SJCRH30 (cell line): Measurements from ENCODE around the gene SRRM5. TPM values are rescaled to one million over a fixed set of nuclear protein-coding genes. Genes with fewer than 3 reads are reported as not detected.
A peak's percentile ranks its signal among the peaks of the same experiment; 100 is the strongest.
"Not testable (repeated sequence)": the region's sequence is repeated elsewhere in the genome, so short reads cannot be mapped to it uniquely, and the experiment has no call there.

Experiments used
- DNase-seq, 2 experiments: peaks; one replicate each; pipeline ENCODE4 v3.0.0-alpha.2; 2015 to 2020
- H3K27ac ChIP-seq: fragments of 250-450 bp; sonication (Bioruptor Pico); 2 replicates; pipeline ENCODE4 v1.5.1; 2020; ENCODE audit warnings: mild to moderate bottlenecking, moderate library complexity
- H3K27me3 ChIP-seq: fragments of 250-450 bp; sonication (Bioruptor Pico); 2 replicates; pipeline ENCODE4 v1.5.1; 2020; ENCODE audit warnings: mild to moderate bottlenecking, moderate library complexity
- H3K36me3 ChIP-seq: fragments of 250-450 bp; sonication (Bioruptor Pico); 2 replicates; pipeline ENCODE4 v1.5.1; 2020; ENCODE audit warnings: mild to moderate bottlenecking, moderate library complexity
- H3K4me1 ChIP-seq: fragments of 250-450 bp; sonication (Bioruptor Pico); 2 replicates; pipeline ENCODE4 v1.5.1; 2020; ENCODE audit warnings: mild to moderate bottlenecking, moderate library complexity
- H3K4me3 ChIP-seq: fragments of 250-450 bp; sonication (Bioruptor Pico); 2 replicates; pipeline ENCODE4 v1.5.1; 2020; ENCODE audit warnings: mild to moderate bottlenecking, moderate library complexity
- H3K9me3 ChIP-seq: fragments of 250-450 bp; sonication (Bioruptor Pico); replicated peaks from 2 replicates; pipeline ENCODE4 v1.5.1; 2020; ENCODE audit warnings: mild to moderate bottlenecking, moderate library complexity
- total RNA-seq: library from RNA; depleted of rRNA; stranded (reverse); fragments of >200 nt; shearing (Covaris generic); gene quantifications from 2 replicates; pipeline ENCODE4 v1.2.3, GENCODE V29; 2014

Gene SRRM5
- total RNA-seq, 1 experiment from 2014 or later, result 0.12 TPM

- H3K27me3 ChIP-seq, result no peaks in the 10 kb centered on the region
- DNase-seq, result no peak
- H3K4me3 ChIP-seq, result no peak overlapping the region; the same call in 1 of the 2 replicates
- no peak overlapping the region for H3K27ac ChIP-seq
- no peaks in the 10 kb centered on the region for H3K36me3 ChIP-seq
- no peaks in the 10 kb centered on the region for H3K4me1 ChIP-seq
- no peaks in the 10 kb centered on the region for H3K9me3 ChIP-seq
Observed at GRCh38 chr19:43581467-43581866, 30.4 kb upstream of the SRRM5 start.

- Histone ChIP-seq H3K36me3 (no peaks in the 10 kb centered on the region), H3K27ac (no peak overlapping the region), H3K4me1 (no peaks in the 10 kb centered on the region), H3K4me3 (no peak overlapping the region), H3K27me3 (no peaks in the 10 kb centered on the region), H3K9me3 (no peaks in the 10 kb centered on the region)
- no peak for DNase-seq
Observed at GRCh38 chr19:43582495-43582894, 29.4 kb upstream of the SRRM5 start.

GRCh38 chr19:43584484-43584883 is 27.4 kb upstream of the SRRM5 start:
- DNase-seq, result no peak
- Histone ChIP-seq H3K27ac (no peak overlapping the region), H3K4me1 (no peaks in the 10 kb centered on the region), H3K9me3 (no peaks in the 10 kb centered on the region), H3K4me3 (no peak overlapping the region), H3K27me3 (no peaks in the 10 kb centered on the region), H3K36me3 (no peaks in the 10 kb centered on the region)

- Histone ChIP-seq H3K36me3 (no peaks in the 10 kb centered on the region), H3K9me3 (no peaks in the 10 kb centered on the region)
Observed at GRCh38 chr19:43586346-43586745, 25.5 kb upstream of the SRRM5 start.

DNA sequence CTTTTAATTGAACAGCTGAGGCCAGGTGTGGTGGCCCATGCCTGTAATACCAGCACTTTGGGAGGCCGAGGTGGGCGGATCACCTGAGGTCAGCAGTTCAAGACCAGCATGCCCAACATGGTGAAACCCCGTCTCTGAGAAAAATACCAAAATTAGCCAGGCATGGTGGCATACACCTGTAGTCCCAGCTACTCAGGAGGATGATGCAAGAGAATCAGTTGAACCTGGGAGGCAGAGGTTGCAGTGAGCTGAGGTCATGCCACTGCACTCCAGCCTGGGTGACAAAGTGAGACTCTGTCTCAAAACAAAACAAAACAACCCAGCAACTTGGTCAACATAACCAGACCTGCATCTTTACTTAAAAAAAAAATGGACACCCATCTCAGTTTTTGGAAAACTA is 24.9 kb upstream of the SRRM5 start:
- H3K27me3 ChIP-seq, H3K4me3 ChIP-seq, H3K4me1 ChIP-seq, H3K36me3 ChIP-seq, H3K27ac ChIP-seq, DNase-seq, H3K9me3 ChIP-seq: not testable (repeated sequence)

More at GRCh38 chr19:43586346-43586745, 25.5 kb upstream of the SRRM5 start:
- no peaks in the 10 kb centered on the region for H3K4me1 ChIP-seq
- H3K27ac ChIP-seq, result no peak overlapping the region
- H3K4me3 ChIP-seq, result no peak overlapping the region
- no peak for DNase-seq
- no peaks in the 10 kb centered on the region for H3K27me3 ChIP-seq

DNA sequence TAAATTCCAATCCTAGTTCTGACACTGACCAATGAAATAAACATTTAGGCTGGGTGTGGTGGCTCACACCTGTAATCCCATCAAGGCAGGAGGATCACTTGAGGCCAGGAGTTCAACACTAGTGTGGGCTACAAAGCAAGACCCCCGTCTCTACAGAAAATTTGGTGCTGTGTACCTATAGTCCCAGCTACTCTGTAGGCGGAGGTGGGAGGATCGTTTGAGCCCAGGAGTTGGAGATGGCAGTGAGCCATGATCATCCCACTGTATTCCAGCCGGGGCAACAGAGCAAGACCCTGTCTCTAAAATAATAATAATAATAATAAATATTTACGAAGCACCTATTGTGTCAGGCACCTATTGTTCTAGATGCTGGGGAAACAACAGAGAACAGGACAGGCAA is 22.6 kb upstream of the SRRM5 start:
- no peak for DNase-seq
- H3K27me3 ChIP-seq, result no peaks in the 10 kb centered on the region
- no peak overlapping the region for H3K4me3 ChIP-seq
- H3K27ac ChIP-seq, result no peak overlapping the region
- no peaks in the 10 kb centered on the region for H3K36me3 ChIP-seq
- H3K9me3 ChIP-seq, result no peaks in the 10 kb centered on the region
- H3K4me1 ChIP-seq, result no peaks in the 10 kb centered on the region

GRCh38 chr19:43589678-43590077 is 22.2 kb upstream of the SRRM5 start:
- H3K4me3 ChIP-seq, result no peak overlapping the region
- no peaks in the 10 kb centered on the region for H3K9me3 ChIP-seq
- H3K27ac ChIP-seq, result no peak overlapping the region
- no peaks in the 10 kb centered on the region for H3K27me3 ChIP-seq
- H3K36me3 ChIP-seq, result no peaks in the 10 kb centered on the region
- no peaks in the 10 kb centered on the region for H3K4me1 ChIP-seq
- no peak for DNase-seq

GRCh38 chr19:43591904-43592772 is 19.8 kb upstream of the SRRM5 start:
- no peak for DNase-seq
- Histone ChIP-seq H3K27ac (no peak overlapping the region), H3K36me3 (no peaks in the 10 kb centered on the region), H3K9me3 (no peaks in the 10 kb centered on the region), H3K27me3 (no peaks in the 10 kb centered on the region), H3K4me1 (no peaks in the 10 kb centered on the region), H3K4me3 (no peak overlapping the region)

GRCh38 chr19:43592800-43593350 is 19.0 kb upstream of the SRRM5 start:
- H3K4me1 ChIP-seq, result 0 out of 2 replicates have a peak, but pooled peaks cover 4% of the 10 kb centered on the region
- H3K9me3 ChIP-seq, result no peaks in the 10 kb centered on the region
- no peaks in the 10 kb centered on the region for H3K27me3 ChIP-seq
- H3K36me3 ChIP-seq, result no peaks in the 10 kb centered on the region
- H3K4me3 ChIP-seq, result no peak overlapping the region
- H3K27ac ChIP-seq, result no peak overlapping the region
- no peak for DNase-seq

- H3K36me3 ChIP-seq, result no peaks in the 10 kb centered on the region
- no peaks in the 10 kb centered on the region for H3K9me3 ChIP-seq
- DNase-seq, result no peak
- H3K4me1 ChIP-seq, result 0 out of 2 replicates have a peak, but pooled peaks cover 4% of the 10 kb centered on the region
- no peaks in the 10 kb centered on the region for H3K27me3 ChIP-seq
- no peak overlapping the region for H3K4me3 ChIP-seq
- no peak overlapping the region for H3K27ac ChIP-seq
Observed at GRCh38 chr19:43594081-43594697, 17.7 kb upstream of the SRRM5 start.

GRCh38 chr19:43594710-43595604 is 16.9 kb upstream of the SRRM5 start:
- Histone ChIP-seq H3K27me3 (no peaks in the 10 kb centered on the region), H3K4me3 (peak overlapping the region; percentile 64), H3K4me1 (0 out of 2 replicates have a peak, but pooled peaks cover 4% of the 10 kb centered on the region), H3K9me3 (no peaks in the 10 kb centered on the region), H3K27ac (peak overlapping the region; percentile 99), H3K36me3 (no peaks in the 10 kb centered on the region; the same call in 1 of the 2 replicates)
- no peak for DNase-seq

GRCh38 chr19:43595605-43595998 is 16.3 kb upstream of the SRRM5 start:
- H3K27me3 ChIP-seq, result no peaks in the 10 kb centered on the region
- H3K4me3 ChIP-seq, result peak overlapping the region; percentile 64
- H3K36me3 ChIP-seq, result no peaks in the 10 kb centered on the region; the same call in 1 of the 2 replicates
- H3K27ac ChIP-seq, result peak overlapping the region; percentile 99
- no peaks in the 10 kb centered on the region for H3K9me3 ChIP-seq
- H3K4me1 ChIP-seq, result 0 out of 2 replicates have a peak, but pooled peaks cover 4% of the 10 kb centered on the region
- no peak for DNase-seq

GRCh38 chr19:43595999-43596841 is 15.7 kb upstream of the SRRM5 start, which contains the start of the genes IRGQ and ZNF576:
Gene IRGQ (minus strand): TSS chr19:43596134. CDS start chr19:43595338, 796 bp downstream.
Gene ZNF576 (plus strand): TSS chr19:43596595. CDS start chr19:43597109, 514 bp downstream.
- peaks cover 2% of the 10 kb centered on the region for H3K36me3 ChIP-seq
- H3K4me3 ChIP-seq, result peak within 1 kb of the TSS; percentile 64
- H3K9me3 ChIP-seq, result no peaks in the 10 kb centered on the region
- H3K4me1 ChIP-seq, result 0 out of 2 replicates have a peak, but pooled peaks cover 4% of the 10 kb centered on the region
- peak; percentile 99 to 100 for DNase-seq
- H3K27me3 ChIP-seq, result no peaks in the 10 kb centered on the region
- peak within 1 kb of the TSS; percentile 99 for H3K27ac ChIP-seq
